ENCODE results near the gene UGGT2.
"Not testable (repeated sequence)": the region's sequence is repeated elsewhere in the genome, so short reads cannot be mapped to it uniquely, and the experiment has no call there.

The UGGT2 gene

GRCh38 chr13:96046449-96047126 is 6.6 kb downstream of the UGGT2 start:
- not testable (repeated sequence) for DNase-seq

- no peak for DNase-seq
Measured at GRCh38 chr13:96044238-96044637, 9.0 kb downstream of the UGGT2 start.

DNA sequence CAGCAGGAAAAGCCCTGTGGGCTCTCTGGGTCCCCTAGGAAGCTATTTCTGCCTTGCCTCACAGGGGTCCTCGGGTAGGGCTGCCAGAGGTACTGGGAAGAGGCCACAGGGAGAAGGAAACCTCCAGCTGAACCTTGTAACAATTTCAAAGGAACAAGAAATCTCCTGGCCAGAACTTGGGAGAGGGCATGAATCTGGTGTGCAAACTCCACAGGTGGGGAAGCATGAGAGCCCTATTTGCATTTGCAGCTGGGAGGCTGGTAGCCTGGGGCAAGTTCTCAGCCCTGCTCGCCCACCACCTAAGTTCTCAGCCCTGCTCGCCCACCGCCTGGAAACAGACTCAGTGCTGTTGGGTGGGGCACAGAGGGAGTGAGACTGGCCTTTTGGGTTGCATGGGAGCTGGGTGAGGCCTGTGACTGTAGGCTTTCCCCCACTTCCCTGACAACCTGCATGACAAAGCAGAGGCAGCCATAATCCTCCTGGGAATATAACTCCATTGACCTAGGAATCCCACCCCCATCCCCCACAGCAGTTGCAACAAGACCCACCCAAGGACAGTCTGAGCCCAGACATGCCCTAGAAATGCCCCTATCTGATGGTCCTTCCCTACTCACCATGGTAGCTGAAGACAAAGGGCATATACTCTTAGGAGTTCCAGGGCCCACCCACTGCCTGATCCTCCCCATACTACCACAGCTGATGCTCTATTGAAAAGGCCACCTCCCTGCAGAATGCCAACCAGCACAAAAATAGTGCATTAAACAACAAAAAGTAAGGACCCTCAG is 11.7 kb downstream of the UGGT2 start:
- DNase-seq = no peak

DNA sequence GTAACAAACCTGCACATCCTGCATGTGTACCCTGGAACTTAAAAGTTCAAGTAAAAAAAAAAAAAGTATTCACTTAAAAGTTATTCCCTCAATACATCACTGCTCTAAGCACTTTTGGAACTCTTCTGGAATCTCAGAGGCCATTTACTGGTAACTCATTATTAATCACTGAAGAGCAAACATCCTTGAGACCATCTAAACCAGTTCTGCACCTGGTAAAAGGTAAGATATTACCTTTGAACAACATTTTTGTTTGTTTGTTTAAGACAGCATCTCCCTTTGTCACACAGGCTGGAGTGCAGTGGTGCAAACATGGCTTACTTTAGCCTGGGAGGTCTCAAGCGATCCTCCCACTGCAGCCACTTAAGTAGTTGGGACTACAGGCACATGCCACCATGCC is 16.7 kb downstream of the UGGT2 start:
- DNase-seq = no peak

GRCh38 chr13:96034662-96035061 is 18.5 kb downstream of the UGGT2 start:
- DNase-seq = no peak

GRCh38 chr13:96033220-96034015 is 19.8 kb downstream of the UGGT2 start:
- no peak for DNase-seq

GRCh38 chr13:96032717-96033116 is 20.5 kb downstream of the UGGT2 start:
- DNase-seq = no peak

DNA sequence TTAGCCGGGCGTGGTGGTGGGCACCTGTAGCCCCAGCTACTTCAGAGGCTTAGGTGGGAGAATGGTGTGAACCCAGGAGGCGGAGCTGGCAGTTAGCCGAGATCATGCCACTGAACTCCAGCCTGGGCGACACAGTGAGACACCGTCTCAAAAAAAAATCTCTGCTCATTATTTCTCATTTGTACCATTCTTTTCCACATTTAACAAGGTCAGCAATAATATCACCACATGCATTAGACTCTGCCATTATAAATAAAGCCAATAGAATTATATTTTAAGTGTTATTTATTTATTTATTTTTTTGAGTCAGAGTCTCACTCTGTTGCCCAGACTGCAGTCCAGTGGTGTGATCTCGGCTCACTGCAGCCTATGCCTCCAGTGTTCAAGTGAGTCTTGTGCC is 24.2 kb downstream of the UGGT2 start:
- no peak for DNase-seq

DNA sequence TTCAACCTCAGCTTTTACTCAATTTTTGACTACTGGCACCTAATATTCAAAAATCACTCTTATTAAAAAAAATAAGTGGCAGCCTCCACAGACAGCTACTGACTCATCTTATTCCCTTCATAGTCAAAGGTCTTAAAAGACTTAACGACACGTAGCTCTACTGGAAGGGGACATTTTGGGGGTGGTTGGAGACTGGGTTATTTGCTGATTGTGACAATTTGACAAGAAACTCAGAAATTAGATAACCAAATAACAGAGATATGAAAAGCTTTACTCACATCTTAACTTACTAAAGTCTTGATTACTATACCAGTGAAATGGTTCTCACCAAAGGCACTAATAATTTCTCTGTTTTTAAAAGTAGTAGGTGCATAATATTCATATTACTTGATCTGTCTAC is 25.7 kb downstream of the UGGT2 start:
- DNase-seq = no peak

DNA sequence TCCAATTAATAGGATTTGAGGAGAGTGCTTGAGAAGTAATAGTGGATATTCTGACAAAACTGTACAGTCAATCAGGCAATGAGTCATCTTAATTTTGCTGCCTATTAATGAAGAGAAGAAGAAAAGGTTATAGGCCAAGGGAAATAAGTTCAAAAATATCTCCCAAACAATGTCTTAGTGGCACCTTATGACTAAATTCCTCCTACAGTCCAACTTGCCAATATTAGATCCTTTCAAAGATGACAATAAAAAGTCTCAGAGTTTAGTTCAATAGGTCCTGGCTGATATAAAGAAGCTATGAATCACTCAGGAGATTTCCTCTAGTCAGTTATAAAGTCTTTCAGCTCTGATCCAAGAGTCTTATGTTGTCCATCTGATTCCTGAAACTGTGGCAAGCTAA is 27.9 kb downstream of the UGGT2 start:
- DNase-seq = no peak

GRCh38 chr13:96020931-96021330 is 32.3 kb downstream of the UGGT2 start:
- no peak for DNase-seq

DNA sequence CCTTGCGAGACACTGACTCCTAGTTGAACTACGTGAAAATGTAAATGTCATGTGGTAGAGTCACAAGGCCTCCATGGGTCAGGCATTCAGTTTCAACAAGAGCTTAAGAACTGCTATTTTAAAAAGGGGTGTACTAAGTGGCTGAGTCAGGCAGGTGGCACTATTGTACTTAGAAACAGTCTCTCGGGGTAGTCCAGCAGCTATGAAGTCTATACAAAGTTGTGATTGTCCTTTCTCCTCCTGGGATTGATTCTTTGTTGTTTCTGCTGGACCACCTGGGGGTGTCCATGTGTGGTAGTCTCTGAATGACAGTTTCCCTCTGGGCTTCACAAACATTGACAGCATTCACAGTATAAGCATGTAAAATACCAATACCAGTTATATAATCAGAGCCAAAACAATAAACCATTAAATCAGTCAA is 33.0 kb downstream of the UGGT2 start:
- peak; percentile 25 for DNase-seq

DNA sequence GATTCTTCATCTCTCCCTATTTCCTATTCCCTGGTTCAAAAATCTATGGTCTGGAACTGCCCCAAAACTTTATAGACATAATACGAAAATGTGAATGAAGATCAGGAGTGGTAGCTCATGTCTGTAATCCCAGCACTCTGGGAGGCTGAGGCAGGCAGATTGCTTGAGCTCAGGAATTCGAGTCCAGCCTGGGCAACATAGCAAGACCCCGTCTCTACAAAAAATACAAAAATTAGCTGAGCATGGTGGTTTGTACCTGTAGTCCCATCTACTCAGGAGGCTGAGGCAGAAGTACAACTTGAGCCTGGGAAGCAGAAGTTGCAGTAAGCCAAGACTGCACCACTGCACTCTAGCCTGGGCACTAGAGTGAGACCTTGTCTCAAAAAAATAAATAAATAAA is 35.1 kb downstream of the UGGT2 start:
- DNase-seq = no peak

DNA sequence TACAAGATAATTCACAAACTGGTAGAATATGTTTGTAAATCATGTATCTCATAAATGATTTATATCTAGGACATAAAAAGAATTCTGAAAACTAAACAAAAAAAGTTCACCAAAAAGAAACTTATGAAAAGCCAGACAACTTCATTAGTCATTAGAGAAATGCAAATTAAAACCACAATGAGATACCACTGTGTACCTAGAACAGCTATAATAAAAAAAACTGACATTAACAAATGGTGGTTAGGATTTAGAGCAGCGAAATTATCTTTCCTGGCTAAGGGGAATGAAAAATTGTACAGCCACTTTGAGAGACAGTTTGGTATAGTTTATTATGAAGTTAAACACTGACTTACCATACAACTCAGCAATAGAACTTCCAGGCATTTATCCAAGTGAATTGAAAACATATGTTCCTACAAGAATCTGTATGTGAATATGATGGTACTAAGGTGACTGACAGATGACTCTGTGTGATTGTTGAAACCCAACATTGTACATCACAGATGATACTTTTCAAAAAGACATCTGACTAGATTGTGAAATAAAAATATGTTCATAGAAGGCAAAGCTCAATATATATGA is 41.8 kb downstream of the UGGT2 start:
- no peak for DNase-seq

- no peak for DNase-seq
Measured at GRCh38 chr13:96003304-96003703, 49.9 kb downstream of the UGGT2 start.

- DNase-seq = no peak
Measured at GRCh38 chr13:96002322-96003131, 50.7 kb downstream of the UGGT2 start.

GRCh38 chr13:96000069-96000468 is 53.1 kb downstream of the UGGT2 start:
- no peak for DNase-seq

DNA sequence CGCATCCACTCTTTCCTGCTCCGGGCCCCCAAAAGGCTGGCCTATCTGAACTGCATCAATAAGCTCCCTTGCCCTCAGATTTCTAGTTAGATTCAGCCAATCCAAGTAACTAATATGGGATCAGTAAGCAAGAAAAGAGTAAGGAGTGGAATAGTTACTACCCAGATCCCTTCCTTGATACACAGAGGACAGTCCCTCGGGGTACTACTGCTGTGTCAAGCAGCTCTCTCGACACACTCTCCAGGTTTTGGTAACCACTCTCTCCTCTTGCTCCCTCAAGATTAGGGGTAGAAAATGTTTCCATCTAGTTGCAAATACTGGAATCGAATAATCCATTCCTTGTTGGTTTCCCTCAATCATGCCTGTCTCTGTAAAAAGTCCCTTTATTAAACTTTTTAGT is 65.4 kb downstream of the UGGT2 start:
- no peak for DNase-seq

DNA sequence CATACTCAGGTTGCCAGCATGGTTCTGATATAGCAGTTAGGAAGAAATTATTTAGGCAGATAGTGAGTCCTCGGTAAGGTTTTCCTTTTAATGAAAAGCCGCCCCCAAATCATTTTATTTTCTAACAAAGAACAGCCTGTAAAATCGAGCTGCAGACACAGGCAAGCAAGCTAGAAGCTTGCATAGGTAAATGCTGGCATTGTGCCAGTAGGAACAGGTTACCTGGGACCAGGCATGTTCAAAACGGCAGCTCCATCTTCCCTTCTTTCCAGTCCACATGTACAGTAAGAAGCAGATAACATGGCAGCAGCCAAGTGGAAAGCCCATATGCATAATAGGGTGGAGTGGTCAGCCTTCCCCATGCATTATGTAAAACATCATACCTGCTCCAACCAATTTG is 71.1 kb downstream of the UGGT2 start:
- DNase-seq = no peak

DNA sequence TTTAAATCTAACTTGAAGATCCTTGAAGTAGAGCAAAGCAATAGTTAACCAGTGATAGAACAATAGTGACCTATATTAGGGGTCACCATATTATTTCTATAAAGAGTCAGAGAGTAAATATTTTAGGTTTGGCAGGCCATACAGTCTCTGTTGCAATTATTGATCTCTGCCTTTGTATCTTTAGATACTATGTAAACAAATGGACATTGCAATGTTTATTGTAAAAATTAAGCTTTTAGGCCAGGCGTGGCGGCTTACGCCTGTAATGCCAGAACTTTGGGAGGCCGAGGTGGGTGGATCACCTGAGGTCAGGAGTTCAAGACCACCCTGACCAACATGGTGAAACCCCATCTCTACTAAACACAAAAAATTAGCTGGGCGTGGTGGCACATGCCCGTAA is 80.5 kb downstream of the UGGT2 start:
- not testable (repeated sequence) for DNase-seq

- DNase-seq = no peak
Measured at GRCh38 chr13:95970878-95971277, 82.3 kb downstream of the UGGT2 start.

- no peak for DNase-seq
Measured at GRCh38 chr13:95968906-95969305, 84.3 kb downstream of the UGGT2 start.

GRCh38 chr13:95957331-95957730 is 95.9 kb downstream of the UGGT2 start:
- DNase-seq = no peak
